ENCODE measurements around the gene DNAJB13.

Gene DNAJB13

DNA sequence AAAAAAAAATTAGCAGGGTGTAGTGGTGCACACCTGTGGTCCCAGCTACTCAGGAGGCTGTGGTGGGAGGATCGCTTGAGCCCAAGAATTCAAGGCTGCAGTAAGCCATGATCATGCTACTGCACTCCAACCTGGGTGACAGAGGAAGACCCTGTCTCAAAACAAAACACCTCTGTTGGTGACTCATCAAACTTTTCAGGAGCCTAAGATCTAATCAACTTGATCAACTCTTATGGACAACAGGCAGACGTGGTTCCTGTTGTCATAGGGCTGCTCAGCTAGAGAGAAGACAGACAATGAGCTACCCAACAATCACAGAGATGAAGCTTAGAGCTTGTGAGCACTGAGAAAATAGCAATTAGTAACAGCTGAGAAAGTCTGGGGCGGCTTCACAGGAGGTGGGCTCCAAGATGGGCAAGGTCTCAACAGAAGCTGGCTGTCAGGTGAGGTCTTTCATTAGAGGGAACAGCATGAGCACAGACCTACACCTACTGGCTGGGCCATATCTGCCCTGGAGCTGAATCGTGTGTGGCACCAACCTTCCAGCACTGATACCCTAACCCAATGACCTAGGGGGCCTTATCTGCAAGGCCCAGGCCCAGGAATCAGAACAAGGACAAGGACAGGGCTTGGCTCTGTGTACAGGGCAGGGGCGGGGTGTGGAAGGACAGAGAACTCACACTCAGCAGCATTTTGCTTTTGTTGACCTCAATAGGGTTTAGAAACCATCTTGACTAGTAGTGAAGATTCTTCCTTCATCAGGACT lies 65.3 kb downstream of the DNAJB13 start:
- H3K36me3 ChIP-seq (replicated peaks; ENCODE audit: insufficient read depth, low read length) = no peaks in the 10 kb centered on the region
- H3K4me3 ChIP-seq (ENCODE audit: low read length) = no peak overlapping the region
- H3K9me2 ChIP-seq (replicated peaks; ENCODE audit: insufficient read depth, low read length) = no peaks in the 10 kb centered on the region
- TF ChIP-seq, protein P1, sequence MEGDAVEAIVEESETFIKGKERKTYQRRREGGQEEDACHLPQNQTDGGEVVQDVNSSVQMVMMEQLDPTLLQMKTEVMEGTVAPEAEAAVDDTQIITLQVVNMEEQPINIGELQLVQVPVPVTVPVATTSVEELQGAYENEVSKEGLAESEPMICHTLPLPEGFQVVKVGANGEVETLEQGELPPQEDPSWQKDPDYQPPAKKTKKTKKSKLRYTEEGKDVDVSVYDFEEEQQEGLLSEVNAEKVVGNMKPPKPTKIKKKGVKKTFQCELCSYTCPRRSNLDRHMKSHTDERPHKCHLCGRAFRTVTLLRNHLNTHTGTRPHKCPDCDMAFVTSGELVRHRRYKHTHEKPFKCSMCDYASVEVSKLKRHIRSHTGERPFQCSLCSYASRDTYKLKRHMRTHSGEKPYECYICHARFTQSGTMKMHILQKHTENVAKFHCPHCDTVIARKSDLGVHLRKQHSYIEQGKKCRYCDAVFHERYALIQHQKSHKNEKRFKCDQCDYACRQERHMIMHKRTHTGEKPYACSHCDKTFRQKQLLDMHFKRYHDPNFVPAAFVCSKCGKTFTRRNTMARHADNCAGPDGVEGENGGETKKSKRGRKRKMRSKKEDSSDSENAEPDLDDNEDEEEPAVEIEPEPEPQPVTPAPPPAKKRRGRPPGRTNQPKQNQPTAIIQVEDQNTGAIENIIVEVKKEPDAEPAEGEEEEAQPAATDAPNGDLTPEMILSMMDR (IDR thresholded peaks at IDR 0.05; ENCODE audit: low read length) = no peak
- no peak for TF ChIP-seq EZH2phosphoT487 (IDR thresholded peaks at IDR 0.05; ENCODE audit: low read length)
- TF ChIP-seq EZH2 (optimal IDR thresholded peaks at IDR 0.05; ENCODE audit: low read depth, low read length) = no peak
- no peak overlapping the region for H3K4me2 ChIP-seq (ENCODE audit: low read depth, low read length)
- no peaks in the 10 kb centered on the region for H3K9me3 ChIP-seq (replicated peaks; ENCODE audit: insufficient read depth, low read length)
- H3K27ac ChIP-seq (ENCODE audit: low read length) = no peak overlapping the region
- no peaks in the 10 kb centered on the region for H4K20me1 ChIP-seq (ENCODE audit: insufficient read depth, low read length)
- peaks cover 19% of the 10 kb centered on the region for H3K4me1 ChIP-seq (ENCODE audit: low read length)
- DNase-seq = no peak
- H3K79me2 ChIP-seq (ENCODE audit: low read length) = no peaks in the 10 kb centered on the region
- no peak overlapping the region for H2AFZ ChIP-seq (ENCODE audit: low read length)
- peaks cover 13% of the 10 kb centered on the region for H3F3A ChIP-seq (ENCODE audit: insufficient read depth, low read length)
- no peak overlapping the region for H3K9ac ChIP-seq (ENCODE audit: low read length)
- H3K27me3 ChIP-seq (replicated peaks; ENCODE audit: insufficient read depth, low read length) = no peaks in the 10 kb centered on the region

DNA sequence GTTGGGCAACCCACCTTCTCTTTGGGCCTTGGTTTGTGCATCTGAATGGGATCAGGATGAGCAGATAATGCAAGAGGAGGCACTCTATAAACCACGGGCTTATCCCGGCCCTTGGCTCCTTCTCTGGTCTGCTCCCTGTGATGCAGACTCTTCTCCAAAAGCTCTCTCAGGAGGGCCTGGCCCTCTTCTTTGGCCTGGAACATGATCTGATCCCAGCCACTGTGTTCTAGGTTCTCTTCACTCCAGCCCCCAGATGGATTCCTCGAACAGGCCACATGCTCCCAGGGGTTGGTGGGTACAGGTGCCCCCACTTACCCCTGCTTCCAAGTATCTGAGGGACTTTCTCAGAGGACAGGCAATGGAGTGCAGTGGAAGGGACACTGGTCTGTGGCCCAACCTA lies 66.8 kb downstream of the DNAJB13 start:
- no peak overlapping the region for H3K9ac ChIP-seq (ENCODE audit: low read length)
- H3K27me3 ChIP-seq (replicated peaks; ENCODE audit: insufficient read depth, low read length) = no peaks in the 10 kb centered on the region
- H3K36me3 ChIP-seq (replicated peaks; ENCODE audit: insufficient read depth, low read length) = no peaks in the 10 kb centered on the region
- no peak overlapping the region for H3K27ac ChIP-seq (ENCODE audit: low read length)
- TF ChIP-seq EZH2phosphoT487 (IDR thresholded peaks at IDR 0.05; ENCODE audit: low read length) (no peak), EZH2 (optimal IDR thresholded peaks at IDR 0.05; ENCODE audit: low read depth, low read length) (no peak)
- TF ChIP-seq, protein P1 (IDR thresholded peaks at IDR 0.05; ENCODE audit: low read length) = no peak
- no peaks in the 10 kb centered on the region for H3K79me2 ChIP-seq (ENCODE audit: low read length)
- H2AFZ ChIP-seq (ENCODE audit: low read length) = no peak overlapping the region
- H4K20me1 ChIP-seq (ENCODE audit: insufficient read depth, low read length) = no peaks in the 10 kb centered on the region
- no peaks in the 10 kb centered on the region for H3K9me2 ChIP-seq (replicated peaks; ENCODE audit: insufficient read depth, low read length)
- no peak for DNase-seq
- no peak overlapping the region for H3K4me2 ChIP-seq (ENCODE audit: low read depth, low read length)
- H3K4me3 ChIP-seq (ENCODE audit: low read length) = no peak overlapping the region
- peaks cover 13% of the 10 kb centered on the region for H3F3A ChIP-seq (ENCODE audit: insufficient read depth, low read length)
- peaks cover 19% of the 10 kb centered on the region for H3K4me1 ChIP-seq (ENCODE audit: low read length)
- H3K9me3 ChIP-seq (replicated peaks; ENCODE audit: insufficient read depth, low read length) = no peaks in the 10 kb centered on the region

DNA sequence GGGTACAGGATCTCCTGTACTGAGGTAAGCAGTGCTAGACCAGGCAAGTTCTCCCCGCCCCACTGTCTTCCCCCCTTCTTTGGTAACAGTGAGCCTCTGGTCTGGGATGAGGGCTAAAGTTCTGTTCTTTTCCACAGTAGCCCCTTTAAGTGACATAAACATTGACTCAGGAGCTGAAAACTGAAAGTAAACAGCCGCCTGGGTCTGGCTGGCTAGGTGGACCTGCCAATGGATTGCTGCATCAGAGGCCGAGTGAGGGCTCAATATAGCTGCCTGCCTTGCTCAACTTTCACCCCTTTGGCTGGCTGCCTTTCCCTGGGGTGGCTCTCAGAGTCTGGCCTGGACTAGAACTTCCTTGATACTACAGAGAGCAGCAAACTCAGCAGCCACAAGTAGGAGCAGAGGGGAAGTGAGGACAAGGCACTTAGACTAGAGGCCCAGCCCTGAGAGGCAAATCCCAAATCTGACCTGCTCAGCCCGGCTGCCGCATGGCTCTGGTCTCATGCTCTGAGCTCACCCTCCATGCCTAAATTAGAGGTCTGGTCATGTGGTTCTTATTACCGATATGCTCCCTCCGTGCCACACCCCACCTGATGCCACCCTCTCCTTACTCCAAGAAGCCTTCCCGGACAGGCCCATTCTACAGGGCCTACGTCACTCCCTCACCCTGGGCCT lies 67.6 kb downstream of the DNAJB13 start:
- no peak overlapping the region for H3K9ac ChIP-seq (ENCODE audit: low read length)
- peaks cover 19% of the 10 kb centered on the region for H3K4me1 ChIP-seq (ENCODE audit: low read length)

More for the DNA sequence above, 67.6 kb downstream of the DNAJB13 start:
- no peaks in the 10 kb centered on the region for H4K20me1 ChIP-seq (ENCODE audit: insufficient read depth, low read length)
- H3K4me2 ChIP-seq (ENCODE audit: low read depth, low read length) = no peak overlapping the region
- H3K79me2 ChIP-seq (ENCODE audit: low read length) = no peaks in the 10 kb centered on the region
- no peak overlapping the region for H2AFZ ChIP-seq (ENCODE audit: low read length)
- TF ChIP-seq, protein P1 (IDR thresholded peaks at IDR 0.05; ENCODE audit: low read length) = no peak
- no peak for TF ChIP-seq EZH2phosphoT487 (IDR thresholded peaks at IDR 0.05; ENCODE audit: low read length)
- TF ChIP-seq EZH2 (optimal IDR thresholded peaks at IDR 0.05; ENCODE audit: low read depth, low read length) = no peak
- no peaks in the 10 kb centered on the region for H3K9me3 ChIP-seq (replicated peaks; ENCODE audit: insufficient read depth, low read length)
- no peak for DNase-seq
- no peak overlapping the region for H3K27ac ChIP-seq (ENCODE audit: low read length)
- no peaks in the 10 kb centered on the region for H3K36me3 ChIP-seq (replicated peaks; ENCODE audit: insufficient read depth, low read length)
- H3K27me3 ChIP-seq (replicated peaks; ENCODE audit: insufficient read depth, low read length) = no peaks in the 10 kb centered on the region
- H3F3A ChIP-seq (ENCODE audit: insufficient read depth, low read length) = peaks cover 13% of the 10 kb centered on the region
- no peak overlapping the region for H3K4me3 ChIP-seq (ENCODE audit: low read length)
- no peaks in the 10 kb centered on the region for H3K9me2 ChIP-seq (replicated peaks; ENCODE audit: insufficient read depth, low read length)
